ENCODE data around the gene ZFP62.
"Not testable (repeated sequence)": the region's sequence is repeated elsewhere in the genome, so short reads cannot be mapped to it uniquely, and the experiment has no call there.

ZFP62 gene

DNA sequence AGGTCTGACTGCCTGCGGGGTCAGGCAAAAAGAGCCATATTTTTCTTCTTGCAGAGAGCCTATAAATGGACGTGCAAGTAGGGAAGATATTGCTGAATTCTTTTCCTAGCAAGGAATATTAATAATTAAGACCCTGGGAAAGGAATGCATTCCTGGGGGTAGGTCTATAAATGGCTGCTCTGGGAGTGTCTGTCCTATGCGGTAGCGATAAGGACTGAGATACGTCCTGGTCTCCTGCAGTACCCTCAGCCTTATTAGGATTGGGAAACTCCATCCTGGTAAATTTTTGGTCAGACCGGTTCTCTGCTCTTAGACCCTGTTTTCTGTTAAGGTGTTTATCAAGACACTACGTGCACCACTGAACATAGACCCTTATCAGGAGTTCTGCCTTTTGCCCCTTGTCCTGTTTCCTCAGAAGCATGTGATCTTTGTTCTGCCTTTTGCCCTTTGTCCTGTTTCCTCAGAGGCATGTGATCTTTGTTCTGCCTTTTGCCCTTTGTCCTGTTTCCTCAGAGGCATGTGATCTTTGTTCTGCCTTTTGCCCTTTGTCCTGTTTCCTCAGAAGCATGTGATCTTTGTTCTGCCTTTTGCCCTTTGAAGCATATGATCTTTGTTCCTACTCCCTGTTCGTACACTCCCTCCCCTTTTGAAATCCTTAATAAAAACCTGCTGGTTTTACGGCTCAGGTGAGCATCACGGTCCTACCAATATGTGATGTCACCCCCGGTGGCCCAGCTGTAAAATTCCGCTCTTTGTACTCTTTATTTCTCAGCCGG, 32.1 kb downstream of the ZFP62 start:
- not testable (repeated sequence) for DNase-seq

GRCh38 chr5:180827374-180827773, 33.7 kb downstream of the ZFP62 start:
- DNase-seq, result not testable (repeated sequence)

DNA sequence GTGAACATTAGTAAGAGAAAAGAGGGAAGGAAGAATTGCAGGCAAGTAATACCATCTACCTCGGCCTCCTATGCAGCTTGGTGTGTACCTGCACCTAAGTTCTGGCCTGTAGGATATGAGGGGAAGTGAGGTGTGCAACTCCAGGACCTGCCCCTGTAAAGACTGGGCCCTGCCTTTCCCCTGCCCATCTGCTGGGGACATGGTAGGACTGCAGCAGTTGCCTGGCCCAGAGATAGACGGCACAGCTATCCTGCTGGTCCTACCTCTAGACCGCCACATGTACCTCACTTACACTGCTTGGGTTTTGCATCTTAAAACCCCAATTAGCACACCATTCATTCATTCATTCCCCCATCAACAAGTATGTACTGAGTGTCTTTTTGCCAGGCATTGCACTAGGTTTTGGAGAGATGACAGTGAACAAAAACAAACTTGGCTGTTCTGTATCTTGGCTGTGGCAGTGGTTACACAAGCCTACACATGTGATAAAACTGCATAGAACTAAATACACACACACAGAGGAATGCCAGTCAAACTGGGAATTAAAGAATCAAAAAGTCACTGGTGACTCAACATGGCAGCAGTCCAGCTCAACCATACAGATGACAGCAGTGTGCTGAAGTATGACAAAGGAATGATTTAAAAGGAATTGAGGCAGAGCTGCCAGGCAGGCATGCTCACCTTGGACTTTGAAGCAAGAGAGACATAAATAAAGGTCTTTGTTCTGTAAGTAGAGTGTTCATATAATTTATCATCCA, 35.1 kb downstream of the ZFP62 start:
- peak; percentile 66 for DNase-seq

- no peak for DNase-seq
These were observed 36.2 kb downstream of the ZFP62 start for GRCh38 chr5:180824630-180825476.

DNA sequence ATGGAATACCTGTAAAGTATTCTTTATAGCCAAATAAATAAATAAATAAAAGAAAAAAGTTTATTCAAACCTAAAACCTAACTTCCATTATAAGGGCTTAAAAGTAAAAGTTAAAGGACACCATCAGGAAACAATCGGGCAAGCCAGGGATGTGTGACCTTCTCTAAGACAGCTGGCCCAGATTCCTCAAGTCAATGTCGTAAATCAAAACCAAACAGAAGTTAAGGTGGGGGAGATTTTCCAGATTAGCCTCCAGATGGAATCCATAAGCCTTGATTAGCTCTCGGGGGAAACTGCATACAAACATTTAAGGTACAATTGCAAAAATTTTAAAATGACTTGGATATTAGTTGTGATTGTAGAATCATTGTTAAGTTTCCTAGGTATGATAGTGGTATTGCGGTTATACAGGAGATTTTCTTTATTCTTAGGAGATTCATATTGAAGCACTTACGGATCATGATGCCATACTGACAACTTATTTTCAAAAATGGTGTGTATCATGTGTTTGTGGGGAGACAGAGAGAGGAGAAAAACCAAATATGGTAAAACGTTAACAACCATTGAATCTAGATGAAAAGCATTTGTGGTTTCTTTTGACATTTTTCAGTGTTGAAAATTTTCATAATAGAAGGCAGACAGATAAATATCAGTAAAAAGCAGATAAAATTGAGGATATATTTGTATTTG, 37.0 kb downstream of the ZFP62 start:
- no peak for DNase-seq

DNA sequence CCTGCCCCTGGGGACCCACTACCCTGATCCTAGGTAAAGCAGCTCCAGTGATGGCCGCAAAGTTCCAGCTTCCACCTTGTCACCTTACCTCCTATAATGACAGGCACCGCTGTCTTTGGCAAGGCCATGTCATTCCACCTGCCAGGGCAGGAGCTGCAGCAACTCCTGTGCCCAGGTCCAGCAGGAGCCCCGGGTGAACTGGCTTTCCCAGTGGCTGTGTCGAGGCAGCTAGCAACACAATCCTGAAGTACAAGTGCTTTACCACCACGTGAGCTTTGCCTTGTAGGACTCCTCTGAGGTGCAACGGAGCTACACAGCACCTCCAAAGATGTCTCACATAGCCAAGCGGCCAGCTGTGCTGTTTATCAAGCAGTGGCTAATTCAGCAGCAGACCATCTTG, 37.7 kb downstream of the ZFP62 start:
- no peak for DNase-seq

- no peak for DNase-seq
These were observed 39.5 kb downstream of the ZFP62 start for GRCh38 chr5:180821538-180821937.

GRCh38 chr5:180820788-180821321, 40.2 kb downstream of the ZFP62 start:
- DNase-seq, result no peak

GRCh38 chr5:180818677-180819341, 42.3 kb downstream of the ZFP62 start:
- DNase-seq, result no peak

- DNase-seq, result no peak
These were observed 43.0 kb downstream of the ZFP62 start for GRCh38 chr5:180817893-180818674.

GRCh38 chr5:180816608-180817534, 44.2 kb downstream of the ZFP62 start:
- no peak for DNase-seq

GRCh38 chr5:180815293-180815917, 45.7 kb downstream of the ZFP62 start:
- DNase-seq, result no peak

DNA sequence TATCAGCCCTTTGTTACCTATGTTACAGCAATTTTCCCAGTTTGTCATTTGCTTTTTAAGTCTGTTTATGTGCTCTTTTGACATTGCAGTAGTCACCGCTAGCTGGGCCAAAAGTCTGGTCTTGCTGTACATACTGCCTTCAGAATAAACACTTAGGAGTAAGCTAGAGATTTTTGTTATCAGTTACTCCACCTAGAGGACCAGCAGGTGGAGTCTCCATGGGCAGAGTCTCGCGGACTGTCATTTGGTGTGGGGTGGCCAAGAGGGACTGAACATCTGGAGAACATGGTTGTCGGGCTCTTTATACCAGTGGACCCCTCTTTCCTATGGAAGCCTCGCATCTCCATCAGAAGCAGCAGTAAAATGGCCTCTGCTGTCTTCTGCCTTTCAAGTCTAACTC, 47.7 kb downstream of the ZFP62 start:
- DNase-seq, result no peak

- DNase-seq, result no peak
These were observed 49.4 kb downstream of the ZFP62 start for GRCh38 chr5:180811623-180812124.

DNA sequence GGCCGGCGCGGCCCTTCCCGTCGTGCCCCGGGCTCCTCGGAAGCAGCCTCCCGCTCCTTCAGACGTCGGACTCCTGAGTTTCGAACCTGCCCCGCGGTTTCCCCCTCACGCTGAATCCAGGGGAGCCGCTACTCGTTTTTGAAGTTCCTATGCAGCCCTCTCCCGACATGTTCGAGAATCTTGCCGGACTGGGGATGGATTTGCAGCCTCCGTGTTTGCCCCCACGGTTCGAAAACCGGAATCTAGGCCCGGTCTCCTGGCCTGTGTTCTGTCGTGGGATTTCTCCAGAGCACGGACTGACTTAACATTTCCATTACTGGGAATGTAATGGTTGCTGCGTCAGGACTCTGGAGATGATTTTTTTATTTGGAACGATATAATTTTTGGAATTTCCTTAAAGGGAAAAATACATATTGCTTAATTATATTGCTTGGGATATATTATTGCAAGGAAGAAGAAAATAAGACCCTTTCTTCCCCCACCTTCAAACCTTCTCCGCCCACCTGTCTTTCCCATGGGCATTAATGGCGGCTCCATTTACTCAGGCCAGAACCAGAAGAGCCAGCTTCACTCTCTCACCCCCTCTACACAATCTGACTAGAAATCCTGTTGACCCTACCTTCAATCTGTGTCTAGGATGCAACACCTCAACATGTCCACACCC, 50.0 kb downstream of the ZFP62 start:
- no peak for DNase-seq

DNA sequence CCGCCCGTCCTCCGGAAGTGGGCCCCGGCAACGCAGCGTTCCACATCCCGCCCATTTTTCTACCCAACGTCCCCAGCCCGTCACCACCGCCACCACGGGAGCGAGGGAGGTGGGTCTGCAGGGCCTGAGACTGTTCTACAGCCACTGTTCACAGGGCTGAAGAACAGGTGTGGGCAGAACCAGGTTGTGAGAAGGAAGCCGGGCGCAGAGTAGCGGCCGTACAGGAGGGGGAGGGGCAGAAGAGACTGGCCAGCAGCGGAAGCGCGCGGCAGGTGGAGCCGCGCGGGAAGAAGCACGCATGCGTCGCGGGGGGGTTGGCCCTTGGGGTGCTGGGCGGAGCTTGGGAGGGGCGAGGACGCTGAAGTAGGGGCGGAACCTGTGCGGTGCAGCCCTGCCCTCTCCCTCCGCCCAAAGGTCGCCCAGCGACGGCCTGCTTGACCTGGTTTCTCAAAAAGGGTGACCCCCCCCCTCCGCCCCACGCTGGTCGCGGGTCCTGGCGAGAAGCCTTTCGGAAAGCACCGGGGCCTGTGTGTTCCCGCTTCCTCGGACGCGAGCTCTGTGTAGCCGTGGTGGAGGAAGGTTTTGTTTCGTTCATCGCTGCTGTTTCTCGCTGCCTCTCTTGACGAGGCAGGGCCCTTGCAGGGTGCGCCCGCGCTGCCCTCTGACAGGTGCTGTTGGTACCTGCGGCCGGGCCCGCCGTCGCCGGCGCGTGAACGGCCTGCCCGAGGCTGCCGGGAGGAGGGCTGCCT, 50.7 kb downstream of the ZFP62 start:
- peak; percentile 95 for DNase-seq

GRCh38 chr5:180809403-180810209, 51.5 kb downstream of the ZFP62 start:
- DNase-seq, result peak; percentile 87

Measured in stimulated activated CD4-positive, alpha-beta T cell treated with anti-CD3 and anti-CD28 coated beads, Interleukin-15, amount 100 ng/mL, for 24 hours (primary cell).